Measurements from ENCODE around the gene SORCS3. TPM values are rescaled to one million over a fixed set of nuclear protein-coding genes. Genes with fewer than 3 reads are reported as not detected.
A peak's percentile ranks its signal among the peaks of the same experiment; 100 is the strongest.

The SORCS3 gene
- total RNA-seq, 1 donor from 2014 or later, result not detected

DNA sequence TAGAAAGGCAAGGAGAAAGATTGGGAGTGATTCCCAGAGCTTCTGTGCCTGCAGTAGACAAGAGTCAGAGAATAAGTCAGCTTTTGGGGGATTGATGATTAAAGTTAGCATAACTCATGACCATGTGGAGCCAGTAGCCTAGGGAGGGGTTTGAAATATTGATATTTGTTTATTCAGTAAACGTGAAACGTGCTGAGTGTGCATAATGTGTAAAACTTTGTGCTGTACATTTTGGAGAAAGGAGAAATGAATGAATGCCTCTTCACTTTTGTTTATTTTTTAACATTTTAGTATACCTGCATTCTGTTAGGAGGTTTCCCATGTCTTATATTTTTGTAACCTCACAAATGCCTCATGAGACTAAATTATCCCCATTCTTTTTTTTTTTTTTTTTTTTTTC lies 272.3 kb downstream of the SORCS3 start:
- no peak overlapping the region for H3K27ac Mint-ChIP-seq
- intact Hi-C loops (cut with micrococcal nuclease), result no loop called here

DNA sequence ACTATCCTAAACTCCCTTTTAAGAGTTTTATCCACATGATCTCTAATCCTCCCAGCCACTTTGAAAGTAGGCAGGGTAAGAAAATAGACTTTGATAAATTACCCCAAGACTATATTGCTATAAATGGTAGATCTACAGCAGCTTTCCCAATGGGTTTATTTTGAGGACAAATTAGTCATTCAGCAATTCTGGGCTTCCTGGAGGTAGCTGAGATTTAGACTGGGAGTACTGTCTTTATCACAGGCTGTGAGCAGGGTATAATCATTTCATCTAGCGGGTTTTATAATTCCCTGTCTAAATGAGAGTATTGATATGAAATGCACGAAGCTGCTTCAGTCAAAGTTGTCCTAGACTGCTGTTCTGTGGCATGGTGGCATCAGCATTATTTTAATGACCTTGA lies 279.4 kb downstream of the SORCS3 start:
- Mint-ChIP-seq H3K4me1 (peaks cover 2% of the 10 kb centered on the region), H3K27me3 (no peaks in the 10 kb centered on the region), H3K27ac (no peak overlapping the region), H3K4me3 (no peak overlapping the region), H3K9me3 (no peaks in the 10 kb centered on the region), H3K36me3 (ENCODE audit: low read depth) (no peaks in the 10 kb centered on the region)
- DNase-seq (no peak), ATAC-seq (ENCODE audit: low read depth) (no peak)
- TF ChIP-seq, protein P1, sequence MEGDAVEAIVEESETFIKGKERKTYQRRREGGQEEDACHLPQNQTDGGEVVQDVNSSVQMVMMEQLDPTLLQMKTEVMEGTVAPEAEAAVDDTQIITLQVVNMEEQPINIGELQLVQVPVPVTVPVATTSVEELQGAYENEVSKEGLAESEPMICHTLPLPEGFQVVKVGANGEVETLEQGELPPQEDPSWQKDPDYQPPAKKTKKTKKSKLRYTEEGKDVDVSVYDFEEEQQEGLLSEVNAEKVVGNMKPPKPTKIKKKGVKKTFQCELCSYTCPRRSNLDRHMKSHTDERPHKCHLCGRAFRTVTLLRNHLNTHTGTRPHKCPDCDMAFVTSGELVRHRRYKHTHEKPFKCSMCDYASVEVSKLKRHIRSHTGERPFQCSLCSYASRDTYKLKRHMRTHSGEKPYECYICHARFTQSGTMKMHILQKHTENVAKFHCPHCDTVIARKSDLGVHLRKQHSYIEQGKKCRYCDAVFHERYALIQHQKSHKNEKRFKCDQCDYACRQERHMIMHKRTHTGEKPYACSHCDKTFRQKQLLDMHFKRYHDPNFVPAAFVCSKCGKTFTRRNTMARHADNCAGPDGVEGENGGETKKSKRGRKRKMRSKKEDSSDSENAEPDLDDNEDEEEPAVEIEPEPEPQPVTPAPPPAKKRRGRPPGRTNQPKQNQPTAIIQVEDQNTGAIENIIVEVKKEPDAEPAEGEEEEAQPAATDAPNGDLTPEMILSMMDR (IDR thresholded peaks at IDR 0.05), result no peak
- intact Hi-C loops (cut with micrococcal nuclease), result loop anchor here (10.0 kb wide), 2 partner anchors 626 to 1036 kb away; no protein-coding TSS in a partner anchor
- POLR2A ChIA-PET, result no interaction called here
- CTCF ChIA-PET, result no interaction called here

More for the DNA sequence above, 272.3 kb downstream of the SORCS3 start:
- Mint-ChIP-seq H3K4me1 (peaks cover 3% of the 10 kb centered on the region), H3K36me3 (ENCODE audit: low read depth) (no peaks in the 10 kb centered on the region), H3K27me3 (no peaks in the 10 kb centered on the region), H3K4me3 (no peak overlapping the region), H3K9me3 (no peaks in the 10 kb centered on the region)
- CTCF ChIA-PET, result no interaction called here
- TF ChIP-seq, protein P1 (IDR thresholded peaks at IDR 0.05), result no peak
- DNase-seq (no peak), ATAC-seq (ENCODE audit: low read depth) (no peak)
- POLR2A ChIA-PET, result interaction anchor here (0.6 kb wide), 1 partner anchor 63 kb away, joined by 4 read pairs; no protein-coding TSS in a partner anchor

DNA sequence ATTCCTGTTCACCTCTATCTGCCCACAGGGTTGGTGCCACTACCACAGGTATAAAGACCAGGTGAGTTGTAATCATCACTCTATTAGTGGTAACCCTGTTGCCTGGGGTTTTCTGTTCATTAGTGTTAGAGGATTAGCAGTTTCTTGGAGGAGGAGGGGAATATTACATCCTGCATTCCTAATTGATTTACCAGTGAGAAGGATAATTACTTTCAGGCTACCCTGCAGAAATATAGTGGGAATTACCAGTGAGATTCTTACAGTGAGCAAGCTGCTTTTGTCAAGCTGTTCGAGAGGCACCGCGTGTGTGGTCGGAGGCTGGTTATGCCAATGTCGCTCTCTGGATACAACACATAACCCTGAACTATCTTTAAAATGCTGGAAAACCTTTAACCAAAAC lies 280.7 kb downstream of the SORCS3 start:
- Mint-ChIP-seq H3K27ac (no peak overlapping the region), H3K9me3 (no peaks in the 10 kb centered on the region), H3K4me3 (no peak overlapping the region), H3K4me1 (peaks cover 2% of the 10 kb centered on the region), H3K27me3 (no peaks in the 10 kb centered on the region), H3K36me3 (ENCODE audit: low read depth) (no peaks in the 10 kb centered on the region)
- no peak for DNase-seq
- ChIA-PET CTCF (no interaction called here), POLR2A (no interaction called here)
- ATAC-seq (ENCODE audit: low read depth), result no peak
- intact Hi-C loops (cut with micrococcal nuclease), result loop anchor here (10.0 kb wide), 2 partner anchors 627 to 1037 kb away; no protein-coding TSS in a partner anchor
- TF ChIP-seq, protein P1 (IDR thresholded peaks at IDR 0.05), result no peak

- intact Hi-C loops (cut with micrococcal nuclease), result loop anchor here (10.0 kb wide), 2 partner anchors 628 to 1038 kb away; no protein-coding TSS in a partner anchor
- H3K9me3 Mint-ChIP-seq, result no peaks in the 10 kb centered on the region
- TF ChIP-seq, protein P1 (IDR thresholded peaks at IDR 0.05), result no peak
- no peak for DNase-seq
- no peak overlapping the region for H3K4me3 Mint-ChIP-seq
- no peak overlapping the region for H3K27ac Mint-ChIP-seq
- ChIA-PET POLR2A (no interaction called here), CTCF (no interaction called here)
- peaks cover 2% of the 10 kb centered on the region for H3K4me1 Mint-ChIP-seq
- H3K36me3 Mint-ChIP-seq (ENCODE audit: low read depth), result no peaks in the 10 kb centered on the region
- peak; percentile 37 for ATAC-seq (ENCODE audit: low read depth)
- H3K27me3 Mint-ChIP-seq, result peaks cover 2% of the 10 kb centered on the region
Measured at GRCh38 chr10:104922810-104923209, 281.7 kb downstream of the SORCS3 start.

- Mint-ChIP-seq H3K27ac (no peak overlapping the region), H3K4me3 (no peak overlapping the region), H3K36me3 (ENCODE audit: low read depth) (no peaks in the 10 kb centered on the region), H3K27me3 (peaks cover 2% of the 10 kb centered on the region), H3K9me3 (no peaks in the 10 kb centered on the region), H3K4me1 (peaks cover 2% of the 10 kb centered on the region)
- TF ChIP-seq, protein P1 (IDR thresholded peaks at IDR 0.05), result no peak
- ChIA-PET POLR2A (no interaction called here), CTCF (no interaction called here)
- ATAC-seq (ENCODE audit: low read depth) (no peak), DNase-seq (no peak)
- intact Hi-C loops (cut with micrococcal nuclease), result loop anchor here (10.0 kb wide), 2 partner anchors 629 to 1039 kb away; no protein-coding TSS in a partner anchor
Measured at GRCh38 chr10:104923501-104923900, 282.4 kb downstream of the SORCS3 start.
